HepG2 (cell line): ENCODE measurements around the gene LINS1. TPM values are rescaled to one million over a fixed set of nuclear protein-coding genes. Genes with fewer than 3 reads are reported as not detected.

Source experiments
- ATAC-seq: fragments of 200-7000 bp; cut with Tn5 transposase; 3 replicates; pipeline ENCODE4 v1.9.1; 2020; ENCODE audit warnings: mild to moderate bottlenecking, moderate library complexity
- BruUV-seq: library from RNA; stranded (reverse); fragments of 400-500 nt; replicated peaks from 2 replicates; lab custom pipeline; 2021; lab: Mats Ljungman, UMichigan
- CTCF ChIA-PET: fragments of 300-600 bp; formaldehyde crosslinking; extraction: SDS; loops from one replicate; lab custom pipeline; 2021; ENCODE audit warnings: low total read pairs, inconsistent platforms, low intra/inter-chr PET ratio; lab: Yijun Ruan, JAX
- POLR2A ChIA-PET: fragments of 350-600 bp; sonication (Branson Sonifier 250); formaldehyde crosslinking; loops from one replicate; lab custom pipeline; 2020; ENCODE audit warnings: antibody characterized with exemption, inconsistent platforms; lab: Yijun Ruan, JAX
- DNase-seq: peaks from one replicate; pipeline ENCODE4 v3.0.0-alpha.2; 2015; ENCODE audit warnings: low spot score
- FAIRE-seq: peaks from 3 replicates; lab custom pipeline; 2011; peaks lifted over from hg19 to GRCh38; lab: Jason Lieb, UNC
- H2AFZ ChIP-seq: one replicate; pipeline ENCODE4 v1.6.1; 2011; ENCODE audit warnings: low read length, inconsistent platforms
- H3K27ac ChIP-seq: fragments of 300-600 bp; 3 replicates; pipeline ENCODE4 v1.8.0; 2011; ENCODE audit warnings: mixed run types, mild to moderate bottlenecking, mixed read lengths, low read length, inconsistent platforms; ENCODE audit not compliant: insufficient read depth; ENCODE audit errors: extremely low read length
- H3K27me3 ChIP-seq, 2 experiments: fragments of 200-600 bp in 1 of 2; 2 replicates in 1 of 2; 3 replicates in 1 of 2; pipeline versions ENCODE4 v1.6.0 to v1.8.0; 2011; ENCODE audit warnings: low read length in 2 of 2, mild to moderate bottlenecking in 2 of 2, moderate library complexity in 2 of 2, inconsistent platforms in 1 of 2; ENCODE audit not compliant: insufficient read depth in 2 of 2, control insufficient read depth in 1 of 2
- H3K36me3 ChIP-seq, 2 experiments: fragments of 200-600 bp in 1 of 2; replicated peaks in 1 of 2; 2 replicates in 1 of 2; 3 replicates in 1 of 2; pipeline versions ENCODE4 v1.5.1 to v1.8.0; 2011; ENCODE audit warnings: low read length in 2 of 2, inconsistent platforms in 1 of 2; ENCODE audit not compliant: insufficient read depth in 2 of 2, control insufficient read depth in 1 of 2
- H3K4me1 ChIP-seq: 2 replicates; pipeline ENCODE4 v1.5.1; 2012; ENCODE audit warnings: low read length, inconsistent platforms; ENCODE audit not compliant: insufficient read depth
- H3K4me2 ChIP-seq: 2 replicates; pipeline ENCODE4 v1.6.0; 2011; ENCODE audit warnings: low read depth, low read length, inconsistent platforms
- H3K4me3 ChIP-seq, 3 experiments: fragments of 200-600 bp in 1 of 3; sonication (generic), shearing (Covaris generic) in 1 of 3; replicated peaks in 1 of 3; 2 replicates each; pipeline ENCODE4 v1.5.1; 2011 to 2016; ENCODE audit warnings: low read length in 3 of 3, inconsistent platforms in 2 of 3, low read depth in 2 of 3, mild to moderate bottlenecking in 2 of 3, control low read depth in 1 of 3, mixed read lengths in 1 of 3; ENCODE audit not compliant: insufficient read depth in 1 of 3
- H3K79me2 ChIP-seq: one replicate; pipeline ENCODE4 v1.6.1; 2011; ENCODE audit warnings: low read length, inconsistent platforms; ENCODE audit not compliant: insufficient read depth
- H3K9ac ChIP-seq: 2 replicates; pipeline ENCODE4 v1.6.0; 2011; ENCODE audit warnings: mild to moderate bottlenecking, low read depth, low read length, inconsistent platforms; ENCODE audit not compliant: insufficient read depth
- H3K9me3 ChIP-seq: 2 replicates; pipeline ENCODE4 v1.5.1; 2012; ENCODE audit warnings: mild to moderate bottlenecking, low read length
- H4K20me1 ChIP-seq: 2 replicates; pipeline ENCODE4 v1.6.0; 2011; ENCODE audit warnings: inconsistent platforms, mild to moderate bottlenecking, low read length, moderate library complexity; ENCODE audit not compliant: insufficient read depth
- AGO1 ChIP-seq: fragments of 200-400 bp; formaldehyde crosslinking; IDR thresholded peaks from 2 replicates; pipeline ENCODE4 v1.6.1; 2017; ENCODE audit warnings: mild to moderate bottlenecking, low read depth, low read length, moderate library complexity; ENCODE audit not compliant: poor library complexity, severe bottlenecking
- ARID2 ChIP-seq: sonication (generic); formaldehyde crosslinking; IDR thresholded peaks from 2 replicates; pipeline ENCODE4 v1.8.1; 2022; ENCODE audit warnings: mild to moderate bottlenecking, missing genetic modification reagents, borderline replicate concordance
- ATF2 ChIP-seq: sonication (generic); formaldehyde crosslinking; IDR thresholded peaks from 2 replicates; pipeline ENCODE4 v1.4.0; 2020; ENCODE audit warnings: missing genetic modification reagents
- GTF3A ChIP-seq: sonication (generic); formaldehyde crosslinking; conservative IDR thresholded peaks from 2 replicates; pipeline ENCODE4 v1.4.0; 2020; ENCODE audit warnings: mild to moderate bottlenecking, missing genetic modification reagents
- MYC ChIP-seq: sonication (generic); formaldehyde crosslinking; IDR thresholded peaks from 2 replicates; pipeline ENCODE4 v1.9.0; 2021; ENCODE audit warnings: missing genetic modification reagents, borderline replicate concordance
- NFE2 ChIP-seq: sonication (generic); formaldehyde crosslinking; IDR thresholded peaks from 2 replicates; pipeline ENCODE4 v1.4.0; 2020; ENCODE audit warnings: missing genetic modification reagents
- NFKB2 ChIP-seq: sonication (generic); formaldehyde crosslinking; IDR thresholded peaks from 2 replicates; pipeline ENCODE4 v1.4.0; 2020; ENCODE audit warnings: missing genetic modification reagents, borderline replicate concordance
- NR3C1 ChIP-seq: sonication (generic); formaldehyde crosslinking; IDR thresholded peaks from 2 replicates; pipeline ENCODE4 v1.4.0; 2020; ENCODE audit warnings: missing genetic modification reagents
- PLRG1 ChIP-seq: fragments of 450-650 bp; conservative IDR thresholded peaks from 2 replicates; pipeline ENCODE4 v1.6.1; 2016
- PLSCR1 ChIP-seq: sonication (generic); formaldehyde crosslinking; IDR thresholded peaks from 2 replicates; pipeline ENCODE4 v1.5.0; 2020; ENCODE audit warnings: missing genetic modification reagents, mild to moderate bottlenecking, borderline replicate concordance
- TGIF2 ChIP-seq: IDR thresholded peaks from 2 replicates; pipeline ENCODE4 v1.6.1; 2016; ENCODE audit warnings: control low read depth, missing compliant biosample characterization
- ZFP37 ChIP-seq: sonication (generic); formaldehyde crosslinking; IDR thresholded peaks from 2 replicates; pipeline ENCODE4 v1.4.0; 2020; ENCODE audit warnings: missing genetic modification reagents, borderline replicate concordance
- ZKSCAN5 ChIP-seq: sonication (generic); formaldehyde crosslinking; IDR thresholded peaks from 2 replicates; pipeline ENCODE4 v1.5.1; 2020; ENCODE audit warnings: mild to moderate bottlenecking, missing genetic modification reagents
- ZNF276 ChIP-seq: sonication (generic); formaldehyde crosslinking; IDR thresholded peaks from 2 replicates; pipeline ENCODE4 v1.4.0; 2020; ENCODE audit warnings: mild to moderate bottlenecking, low read depth, missing genetic modification reagents
- ZNF44 ChIP-seq: sonication (generic); formaldehyde crosslinking; IDR thresholded peaks from 2 replicates; pipeline ENCODE4 v1.5.1; 2020; ENCODE audit warnings: mild to moderate bottlenecking, missing genetic modification reagents
- ZNF598 ChIP-seq: sonication (generic); formaldehyde crosslinking; IDR thresholded peaks from 2 replicates; pipeline ENCODE4 v1.5.1; 2020; ENCODE audit warnings: mild to moderate bottlenecking, missing genetic modification reagents, borderline replicate concordance
- ZNF616 ChIP-seq: sonication (generic); formaldehyde crosslinking; IDR thresholded peaks from 2 replicates; pipeline ENCODE4 v1.5.0; 2020; ENCODE audit warnings: low read depth, mild to moderate bottlenecking, missing genetic modification reagents
- ZNF792 ChIP-seq: IDR thresholded peaks from 2 replicates; pipeline ENCODE4 v1.6.1; 2016
- WGBS: methylation state at CpG from one replicate; pipeline ENCODE4 v1.1.6; 2017; ENCODE audit warnings: low lambda C conversion rate; 5-methylcytosine and 5-hydroxymethylcytosine counted together
- in situ Hi-C: cut with HindIII; loops from 2 replicates; pipeline ENCODE4 v1.10.0; 2017; ENCODE audit warnings: low pct_unique_long_range_greater_than_20kb; ENCODE audit not compliant: extremely low pct_ligation_motif_present
- intact Hi-C: fragments of 100-400 bp; cut with micrococcal nuclease; formaldehyde crosslinking; loops from one replicate; pipeline ENCODE4 v1.10.0; 2022; ENCODE audit not compliant: unreplicated experiment
- polyA plus RNA-seq, 8 experiments: library from polyadenylated mRNA; depleted of rRNA in 3 of 8; stranded (reverse) in 7 of 8; unstranded in 1 of 8; fragments of >200 nt; fragmentation: Illumina TruSeq in 4 of 8; extraction: Trizol in 4 of 8; gene quantifications; 2 replicates each; pipeline versions ENCODE4 v1.2.1 to v1.2.3, GENCODE V29; 2011 to 2016; ENCODE audit warnings: low read depth in 4 of 8, missing spikeins in 1 of 8, mixed read lengths in 1 of 8; ENCODE audit not compliant: insufficient read depth in 1 of 8
- total RNA-seq, 5 experiments: library from RNA; depleted of rRNA; stranded (reverse); fragments of >200 nt; fragmentation: Illumina TruSeq; extraction: Trizol; gene quantifications; 2 replicates each; pipeline ENCODE4 v1.2.3, GENCODE V29; 2016; ENCODE audit warnings: low read depth in 1 of 5
- TF ChIP-seq, protein P1 (sequence below): sonication (generic); formaldehyde crosslinking; IDR thresholded peaks from 2 replicates; pipeline ENCODE4 v1.5.1; 2020; ENCODE audit warnings: mild to moderate bottlenecking, missing genetic modification reagents, borderline replicate concordance

LINS1 gene
- total and polyA plus RNA-seq, 2 of the 13 experiments (the other 11 are each of a cell fraction or from before 2014, with no cell fraction given): 9.8 to 10.4 TPM

DNA sequence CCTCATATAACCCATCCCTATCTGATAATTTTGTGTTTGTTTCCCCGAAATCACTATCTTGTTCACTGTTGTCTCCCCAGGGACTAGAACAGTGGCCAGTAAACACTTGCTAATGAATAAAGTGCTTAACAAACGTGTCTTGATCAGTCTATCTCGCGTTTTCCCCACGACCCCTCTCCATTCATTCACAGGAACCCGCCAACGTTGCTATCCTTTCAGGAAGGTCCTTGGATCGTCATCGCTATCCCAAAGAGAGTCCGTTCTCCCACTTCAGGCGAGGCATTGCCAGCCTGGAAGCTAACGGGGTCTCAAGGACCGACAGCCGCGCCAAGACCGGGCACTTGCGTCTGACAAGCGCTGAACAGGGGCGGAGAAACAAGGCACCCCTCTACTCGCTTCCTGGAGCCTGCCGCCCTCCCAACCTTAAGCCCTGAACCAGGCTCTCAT is 344 bp downstream of the LINS1 start:
- Histone ChIP-seq H3K36me3 (peaks cover 0 to 12% of the 10 kb centered on the region in 2 experiments; a peak in 2 of 5 replicates), H3K27ac (peak overlapping the region; percentile 59), H3K9ac (peak overlapping the region; percentile 82), H3K79me2 (peaks cover 80% of the 10 kb centered on the region), H3K9me3 (no peaks in the 10 kb centered on the region), H4K20me1 (no peaks in the 10 kb centered on the region), H3K27me3 (no peaks in the 10 kb centered on the region; a peak in 1 of 5 replicates), H3K4me1 (peaks cover 54% of the 10 kb centered on the region), H3K4me3 (peak overlapping the region; percentile 69 to 99 (median 85)), H2AFZ (peak overlapping the region; percentile 9), H3K4me2 (peak overlapping the region; percentile 94)
- POLR2A ChIA-PET: interaction anchor here (1.0 to 1.4 kb wide), 5 partner anchors 9 to 469 kb away, joined by 3 to 5 read pairs (median 3); no protein-coding TSS in a partner anchor
- WGBS: 1% methylated on average over 21 of the region's 21 CpGs
- CTCF ChIA-PET: no interaction called here
- FAIRE-seq (no peak), DNase-seq (no peak), ATAC-seq (peak; percentile 35)
- in situ Hi-C loops (loop anchor here (10.0 kb wide), 1 partner anchor 247 kb away; no protein-coding TSS in a partner anchor), intact Hi-C loops (loop anchor here (1.0 kb wide), 1 partner anchor 251 kb away; no protein-coding TSS in a partner anchor)
- TSS peak; percentile 65 for BruUV-seq
- TF ChIP-seq PLSCR1 (CRISPR knock-in tag) (no peak), PLRG1 (no peak), GTF3A (CRISPR knock-in tag) (no peak), ZNF792 (CRISPR knock-in tag) (0 out of 2 replicates have a peak, but pooled peaks have one; percentile 4), ZFP37 (CRISPR knock-in tag) (no peak), ATF2 (no peak), AGO1 (peak; percentile 13), TGIF2 (CRISPR knock-in tag) (peak; percentile 70; the same call in 1 of the 2 replicates), MYC (CRISPR knock-in tag) (no peak), NR3C1 (CRISPR knock-in tag) (0 out of 2 replicates have a peak, but pooled peaks have one; percentile 33), ZNF276 (CRISPR knock-in tag) (no peak), ZNF44 (CRISPR knock-in tag) (peak; percentile 25; the same call in 1 of the 2 replicates), NFKB2 (CRISPR knock-in tag) (peak; percentile 38; the same call in 1 of the 2 replicates), NFE2 (CRISPR knock-in tag) (0 out of 2 replicates have a peak, but pooled peaks have one; percentile 6), ZNF616 (CRISPR knock-in tag) (0 out of 2 replicates have a peak, but pooled peaks have one; percentile 44), ZNF598 (CRISPR knock-in tag) (peak; percentile 28; the same call in 1 of the 2 replicates), ZKSCAN5 (no peak), ARID2 (CRISPR knock-in tag) (no peak)
- TF ChIP-seq, protein P1, sequence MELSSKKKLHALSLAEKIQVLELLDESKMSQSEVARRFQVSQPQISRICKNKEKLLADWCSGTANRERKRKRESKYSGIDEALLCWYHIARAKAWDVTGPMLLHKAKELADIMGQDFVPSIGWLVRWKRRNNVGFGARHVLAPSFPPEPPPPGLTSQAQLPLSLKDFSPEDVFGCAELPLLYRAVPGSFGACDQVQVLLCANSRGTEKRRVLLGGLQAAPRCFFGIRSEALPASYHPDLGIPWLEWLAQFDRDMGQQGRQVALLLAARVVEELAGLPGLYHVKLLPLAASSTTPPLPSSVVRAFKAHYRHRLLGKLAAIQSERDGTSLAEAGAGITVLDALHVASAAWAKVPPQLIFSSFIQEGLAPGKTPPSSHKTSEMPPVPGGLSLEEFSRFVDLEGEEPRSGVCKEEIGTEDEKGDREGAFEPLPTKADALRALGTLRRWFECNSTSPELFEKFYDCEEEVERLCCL (CRISPR knock-in tag): peak; percentile 13; the same call in 1 of the 2 replicates
